OCI-LY1 (cell line): ENCODE results near the gene GJA9.

Experiments
- CTCF ChIP-seq: fragments of 200-600 bp; sonication (generic), shearing (Covaris generic); IDR thresholded peaks from 2 replicates; pipeline ENCODE4 v1.5.1; 2017; ENCODE audit warnings: mild to moderate bottlenecking, antibody characterized with exemption, low read length, moderate library complexity, mixed read lengths
- EZH2 ChIP-seq: fragments of 200-600 bp; sonication (generic), shearing (Covaris generic); IDR thresholded peaks from 2 replicates; pipeline ENCODE4 v1.8.0; 2017; ENCODE audit warnings: borderline replicate concordance, mixed run types, mild to moderate bottlenecking, antibody characterized with exemption, low read length, moderate library complexity, mixed read lengths

- no peak for TF ChIP-seq CTCF
- no peak for TF ChIP-seq EZH2
Measured at GRCh38 chr1:38833146-38833545, 48.2 kb downstream of the GJA9 start.
